WTC11 (cell line): ENCODE data around the gene RRP8. TPM values are rescaled to one million over a fixed set of nuclear protein-coding genes. Genes with fewer than 3 reads are reported as not detected.

ENCODE experiments used
- ATAC-seq: fragments of 200-7000 bp; cut with Tn5 transposase; 2 replicates; pipeline ENCODE4 v1.10.0; 2021; ENCODE audit warnings: mild to moderate bottlenecking, moderate library complexity
- CTCF ChIA-PET: fragments of 300-600 bp; sonication (Branson Sonifier 250); formaldehyde crosslinking; loops from one replicate; lab custom pipeline; 2021; ENCODE audit warnings: antibody characterized with exemption; lab: Charles Lee
- POLR2A ChIA-PET: fragments of 350-600 bp; sonication (Branson Sonifier 250); formaldehyde crosslinking; loops from one replicate; lab custom pipeline; 2021; ENCODE audit warnings: antibody characterized with exemption; lab: Charles Lee
- DNase-seq: peaks from one replicate; pipeline ENCODE4 v3.0.0; 2021; ENCODE audit warnings: low spot score
- H3K27ac Mint-ChIP-seq: 2 replicates; pipeline ENCODE4 v1.8.0; 2021; ENCODE audit warnings: mixed read lengths
- H3K27me3 Mint-ChIP-seq: 2 replicates; pipeline ENCODE4 v1.8.0; 2021; ENCODE audit warnings: low read depth, mild to moderate bottlenecking, moderate library complexity, mixed read lengths
- H3K36me3 Mint-ChIP-seq: 2 replicates; pipeline ENCODE4 v1.8.0; 2021; ENCODE audit warnings: mixed read lengths
- H3K4me1 Mint-ChIP-seq: 2 replicates; pipeline ENCODE4 v1.8.0; 2022; ENCODE audit warnings: mixed read lengths
- H3K4me3 Mint-ChIP-seq: 2 replicates; pipeline ENCODE4 v1.8.0; 2021; ENCODE audit warnings: mild to moderate bottlenecking, moderate library complexity, mixed read lengths
- H3K9me3 Mint-ChIP-seq: 2 replicates; pipeline ENCODE4 v1.8.0; 2021; ENCODE audit warnings: mixed read lengths
- ATF1 ChIP-seq: sonication (generic); formaldehyde crosslinking; IDR thresholded peaks from 2 replicates; pipeline ENCODE4 v1.8.1; 2023; ENCODE audit warnings: mild to moderate bottlenecking, moderate library complexity, missing genetic modification reagents
- EMX1 ChIP-seq: fragments of 250-450 bp; sonication (Bioruptor Pico); IDR thresholded peaks from 2 replicates; pipeline ENCODE4 v1.8.0; 2021; ENCODE audit warnings: mild to moderate bottlenecking
- ESRRA ChIP-seq: sonication (generic); formaldehyde crosslinking; IDR thresholded peaks from 2 replicates; pipeline ENCODE4 v1.8.1; 2022; ENCODE audit warnings: mild to moderate bottlenecking, missing genetic modification reagents, borderline replicate concordance
- GTF2I ChIP-seq: fragments of 250-450 bp; sonication (Bioruptor Pico); conservative IDR thresholded peaks from 2 replicates; pipeline ENCODE4 v1.4.0; 2021; ENCODE audit warnings: mild to moderate bottlenecking
- JAZF1 ChIP-seq: fragments of 250-450 bp; sonication (Bioruptor Pico); IDR thresholded peaks from 2 replicates; pipeline ENCODE4 v1.9.0; 2021; ENCODE audit warnings: moderate library complexity, mild to moderate bottlenecking, inconsistent platforms
- JUN ChIP-seq: sonication (generic); formaldehyde crosslinking; IDR thresholded peaks from 2 replicates; pipeline ENCODE4 v1.8.0; 2023; ENCODE audit warnings: mild to moderate bottlenecking, missing genetic modification reagents
- MYBL2 ChIP-seq: sonication (generic); formaldehyde crosslinking; IDR thresholded peaks from 2 replicates; pipeline ENCODE4 v1.8.1; 2023; ENCODE audit warnings: mild to moderate bottlenecking, moderate library complexity, missing genetic modification reagents
- NFE2L1 ChIP-seq: sonication (generic); formaldehyde crosslinking; IDR thresholded peaks from 2 replicates; pipeline ENCODE4 v1.8.1; 2023; ENCODE audit warnings: missing genetic modification reagents
- PRRX2 ChIP-seq: fragments of 250-450 bp; sonication (Bioruptor Pico); IDR thresholded peaks from 2 replicates; pipeline ENCODE4 v1.8.0; 2021; ENCODE audit warnings: mild to moderate bottlenecking
- SOX15 ChIP-seq: fragments of 250-450 bp; sonication (Bioruptor Pico); IDR thresholded peaks from 2 replicates; pipeline ENCODE4 v1.9.0; 2021; ENCODE audit warnings: mild to moderate bottlenecking
- SP1 ChIP-seq: sonication (generic); formaldehyde crosslinking; conservative IDR thresholded peaks from 2 replicates; pipeline ENCODE4 v1.8.1; 2022; ENCODE audit warnings: missing genetic modification reagents
- ZNF121 ChIP-seq: sonication (generic); formaldehyde crosslinking; IDR thresholded peaks from 2 replicates; pipeline ENCODE4 v1.8.0; 2023; ENCODE audit warnings: missing genetic modification reagents
- total RNA-seq: library from RNA; stranded (reverse); gene quantifications from 3 replicates; pipeline ENCODE4 v1.2.3, GENCODE V29; 2021
- TF ChIP-seq, protein P1 (sequence below): sonication (generic); formaldehyde crosslinking; IDR thresholded peaks from 2 replicates; pipeline ENCODE4 v1.8.0; 2022; ENCODE audit warnings: missing genetic modification reagents
- TF ChIP-seq, protein P2 (sequence below): sonication (generic); formaldehyde crosslinking; IDR thresholded peaks from 2 replicates; pipeline ENCODE4 v1.8.1; 2023; ENCODE audit warnings: mild to moderate bottlenecking, missing genetic modification reagents, moderate library complexity
- TF ChIP-seq, protein P3 (sequence below): fragments of 250-450 bp; sonication (Bioruptor Pico); IDR thresholded peaks from 2 replicates; pipeline ENCODE4 v2.1.2; 2022; ENCODE audit warnings: mild to moderate bottlenecking, moderate library complexity
- TF ChIP-seq, protein P4 (sequence below): fragments of 250-450 bp; sonication (Bioruptor Pico); IDR thresholded peaks from 2 replicates; pipeline ENCODE4 v1.9.0; 2021; ENCODE audit warnings: moderate library complexity, mild to moderate bottlenecking, inconsistent platforms, borderline replicate concordance
- TF ChIP-seq, protein P5 (sequence below): fragments of 200-600 bp; IDR thresholded peaks from 2 replicates; pipeline ENCODE4 v1.8.0; 2022; ENCODE audit warnings: antibody characterized with exemption
- TF ChIP-seq, protein P6 (sequence below): fragments of 250-450 bp; sonication (Bioruptor Pico); IDR thresholded peaks from 2 replicates; pipeline ENCODE4 v1.9.0; 2021; ENCODE audit warnings: mild to moderate bottlenecking
- TF ChIP-seq, protein P7 (sequence below): fragments of 250-450 bp; sonication (Bioruptor Pico); IDR thresholded peaks from 2 replicates; pipeline ENCODE4 v1.8.0; 2021; ENCODE audit warnings: mild to moderate bottlenecking
- TF ChIP-seq, protein P8 (sequence below): sonication (generic); formaldehyde crosslinking; IDR thresholded peaks from 2 replicates; pipeline ENCODE4 v1.8.1; 2022; ENCODE audit warnings: mild to moderate bottlenecking, missing genetic modification reagents, moderate library complexity, borderline replicate concordance
- TF ChIP-seq, protein P9 (sequence below): sonication (generic); formaldehyde crosslinking; IDR thresholded peaks from 2 replicates; pipeline ENCODE4 v1.8.1; 2023; ENCODE audit warnings: mild to moderate bottlenecking, moderate library complexity, missing genetic modification reagents

RRP8 gene
- total RNA-seq, 1 experiment from 2014 or later, result 15.0 TPM

DNA sequence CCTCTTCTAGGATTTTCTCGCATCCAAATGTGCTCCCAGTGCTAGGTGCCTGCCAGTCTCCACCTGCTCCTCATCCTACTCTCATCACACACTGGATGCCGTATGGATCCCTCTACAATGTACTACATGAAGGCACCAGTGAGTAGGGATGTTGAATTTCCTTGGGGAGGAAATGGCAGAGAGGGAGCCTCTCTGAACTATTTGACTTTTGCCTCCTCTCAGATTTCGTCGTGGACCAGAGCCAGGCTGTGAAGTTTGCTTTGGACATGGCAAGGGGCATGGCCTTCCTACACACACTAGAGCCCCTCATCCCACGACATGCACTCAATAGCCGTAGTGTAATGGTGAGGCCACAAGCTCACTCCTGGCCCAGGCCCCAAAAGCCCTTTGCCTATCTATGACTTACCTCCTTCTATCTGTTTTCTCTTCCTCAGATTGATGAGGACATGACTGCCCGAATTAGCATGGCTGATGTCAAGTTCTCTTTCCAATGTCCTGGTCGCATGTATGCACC, 6.1 kb upstream of the RRP8 start (continued):
- TF ChIP-seq, protein P1, sequence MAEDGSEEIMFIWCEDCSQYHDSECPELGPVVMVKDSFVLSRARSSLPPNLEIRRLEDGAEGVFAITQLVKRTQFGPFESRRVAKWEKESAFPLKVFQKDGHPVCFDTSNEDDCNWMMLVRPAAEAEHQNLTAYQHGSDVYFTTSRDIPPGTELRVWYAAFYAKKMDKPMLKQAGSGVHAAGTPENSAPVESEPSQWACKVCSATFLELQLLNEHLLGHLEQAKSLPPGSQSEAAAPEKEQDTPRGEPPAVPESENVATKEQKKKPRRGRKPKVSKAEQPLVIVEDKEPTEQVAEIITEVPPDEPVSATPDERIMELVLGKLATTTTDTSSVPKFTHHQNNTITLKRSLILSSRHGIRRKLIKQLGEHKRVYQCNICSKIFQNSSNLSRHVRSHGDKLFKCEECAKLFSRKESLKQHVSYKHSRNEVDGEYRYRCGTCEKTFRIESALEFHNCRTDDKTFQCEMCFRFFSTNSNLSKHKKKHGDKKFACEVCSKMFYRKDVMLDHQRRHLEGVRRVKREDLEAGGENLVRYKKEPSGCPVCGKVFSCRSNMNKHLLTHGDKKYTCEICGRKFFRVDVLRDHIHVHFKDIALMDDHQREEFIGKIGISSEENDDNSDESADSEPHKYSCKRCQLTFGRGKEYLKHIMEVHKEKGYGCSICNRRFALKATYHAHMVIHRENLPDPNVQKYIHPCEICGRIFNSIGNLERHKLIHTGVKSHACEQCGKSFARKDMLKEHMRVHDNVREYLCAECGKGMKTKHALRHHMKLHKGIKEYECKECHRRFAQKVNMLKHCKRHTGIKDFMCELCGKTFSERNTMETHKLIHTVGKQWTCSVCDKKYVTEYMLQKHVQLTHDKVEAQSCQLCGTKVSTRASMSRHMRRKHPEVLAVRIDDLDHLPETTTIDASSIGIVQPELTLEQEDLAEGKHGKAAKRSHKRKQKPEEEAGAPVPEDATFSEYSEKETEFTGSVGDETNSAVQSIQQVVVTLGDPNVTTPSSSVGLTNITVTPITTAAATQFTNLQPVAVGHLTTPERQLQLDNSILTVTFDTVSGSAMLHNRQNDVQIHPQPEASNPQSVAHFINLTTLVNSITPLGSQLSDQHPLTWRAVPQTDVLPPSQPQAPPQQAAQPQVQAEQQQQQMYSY (CRISPR knock-in tag), result no peak
- TF ChIP-seq, protein P2, sequence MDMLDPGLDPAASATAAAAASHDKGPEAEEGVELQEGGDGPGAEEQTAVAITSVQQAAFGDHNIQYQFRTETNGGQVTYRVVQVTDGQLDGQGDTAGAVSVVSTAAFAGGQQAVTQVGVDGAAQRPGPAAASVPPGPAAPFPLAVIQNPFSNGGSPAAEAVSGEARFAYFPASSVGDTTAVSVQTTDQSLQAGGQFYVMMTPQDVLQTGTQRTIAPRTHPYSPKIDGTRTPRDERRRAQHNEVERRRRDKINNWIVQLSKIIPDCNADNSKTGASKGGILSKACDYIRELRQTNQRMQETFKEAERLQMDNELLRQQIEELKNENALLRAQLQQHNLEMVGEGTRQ (CRISPR knock-in tag), result no peak
- TF ChIP-seq, protein P3, sequence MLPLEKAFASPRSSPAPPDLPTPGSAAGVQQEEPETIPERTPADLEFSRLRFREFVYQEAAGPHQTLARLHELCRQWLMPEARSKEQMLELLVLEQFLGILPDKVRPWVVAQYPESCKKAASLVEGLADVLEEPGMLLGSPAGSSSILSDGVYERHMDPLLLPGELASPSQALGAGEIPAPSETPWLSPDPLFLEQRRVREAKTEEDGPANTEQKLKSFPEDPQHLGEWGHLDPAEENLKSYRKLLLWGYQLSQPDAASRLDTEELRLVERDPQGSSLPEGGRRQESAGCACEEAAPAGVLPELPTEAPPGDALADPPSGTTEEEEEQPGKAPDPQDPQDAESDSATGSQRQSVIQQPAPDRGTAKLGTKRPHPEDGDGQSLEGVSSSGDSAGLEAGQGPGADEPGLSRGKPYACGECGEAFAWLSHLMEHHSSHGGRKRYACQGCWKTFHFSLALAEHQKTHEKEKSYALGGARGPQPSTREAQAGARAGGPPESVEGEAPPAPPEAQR, result no peak
- TF ChIP-seq EMX1 (no peak), MYBL2 (CRISPR knock-in tag) (no peak), PRRX2 (CRISPR knock-in tag) (no peak)
- TF ChIP-seq, protein P4, sequence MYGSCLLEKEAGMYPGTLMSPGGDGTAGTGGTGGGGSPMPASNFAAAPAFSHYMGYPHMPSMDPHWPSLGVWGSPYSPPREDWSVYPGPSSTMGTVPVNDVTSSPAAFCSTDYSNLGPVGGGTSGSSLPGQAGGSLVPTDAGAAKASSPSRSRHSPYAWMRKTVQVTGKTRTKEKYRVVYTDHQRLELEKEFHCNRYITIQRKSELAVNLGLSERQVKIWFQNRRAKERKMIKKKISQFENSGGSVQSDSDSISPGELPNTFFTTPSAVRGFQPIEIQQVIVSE (CRISPR knock-in tag), result no peak
- TF ChIP-seq, protein P5, sequence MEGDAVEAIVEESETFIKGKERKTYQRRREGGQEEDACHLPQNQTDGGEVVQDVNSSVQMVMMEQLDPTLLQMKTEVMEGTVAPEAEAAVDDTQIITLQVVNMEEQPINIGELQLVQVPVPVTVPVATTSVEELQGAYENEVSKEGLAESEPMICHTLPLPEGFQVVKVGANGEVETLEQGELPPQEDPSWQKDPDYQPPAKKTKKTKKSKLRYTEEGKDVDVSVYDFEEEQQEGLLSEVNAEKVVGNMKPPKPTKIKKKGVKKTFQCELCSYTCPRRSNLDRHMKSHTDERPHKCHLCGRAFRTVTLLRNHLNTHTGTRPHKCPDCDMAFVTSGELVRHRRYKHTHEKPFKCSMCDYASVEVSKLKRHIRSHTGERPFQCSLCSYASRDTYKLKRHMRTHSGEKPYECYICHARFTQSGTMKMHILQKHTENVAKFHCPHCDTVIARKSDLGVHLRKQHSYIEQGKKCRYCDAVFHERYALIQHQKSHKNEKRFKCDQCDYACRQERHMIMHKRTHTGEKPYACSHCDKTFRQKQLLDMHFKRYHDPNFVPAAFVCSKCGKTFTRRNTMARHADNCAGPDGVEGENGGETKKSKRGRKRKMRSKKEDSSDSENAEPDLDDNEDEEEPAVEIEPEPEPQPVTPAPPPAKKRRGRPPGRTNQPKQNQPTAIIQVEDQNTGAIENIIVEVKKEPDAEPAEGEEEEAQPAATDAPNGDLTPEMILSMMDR, result no peak

DNA sequence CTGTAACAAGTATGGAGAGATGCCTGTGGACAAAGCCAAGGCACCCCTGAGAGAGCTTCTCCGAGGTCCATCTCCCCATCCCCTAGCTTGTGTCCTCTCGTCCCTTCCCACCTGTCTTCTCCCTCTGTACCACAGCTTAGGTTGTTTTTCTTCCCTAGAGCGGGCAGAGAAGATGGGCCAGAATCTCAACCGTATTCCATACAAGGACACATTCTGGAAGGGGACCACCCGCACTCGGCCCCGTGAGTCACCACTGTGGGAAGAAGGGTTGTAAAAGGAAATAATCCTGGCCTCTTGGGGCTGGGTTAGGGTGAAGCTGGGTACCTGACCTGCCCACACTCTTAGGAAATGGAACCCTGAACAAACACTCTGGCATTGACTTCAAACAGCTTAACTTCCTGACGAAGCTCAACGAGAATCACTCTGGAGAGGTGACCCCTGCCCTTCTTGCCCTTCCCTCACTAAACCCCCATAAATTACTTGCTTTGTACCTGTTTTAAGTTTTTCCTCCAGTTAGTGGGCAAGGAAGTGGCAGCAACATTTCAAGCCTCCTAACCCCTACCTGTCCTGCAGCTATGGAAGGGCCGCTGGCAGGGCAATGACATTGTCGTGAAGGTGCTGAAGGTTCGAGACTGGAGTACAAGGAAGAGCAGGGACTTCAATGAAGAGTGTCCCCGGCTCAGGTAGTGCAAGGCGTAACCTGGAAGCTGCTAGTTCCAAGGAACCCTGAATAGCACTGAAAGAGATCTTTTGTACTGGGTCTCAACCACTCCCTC, 5.5 kb upstream of the RRP8 start:
- Mint-ChIP-seq H3K36me3 (peaks cover 36% of the 10 kb centered on the region), H3K9me3 (no peaks in the 10 kb centered on the region), H3K27me3 (no peaks in the 10 kb centered on the region), H3K27ac (peak overlapping the region; percentile 33; the same call in 1 of the 2 replicates), H3K4me3 (no peak overlapping the region), H3K4me1 (peaks cover 20% of the 10 kb centered on the region)
- POLR2A ChIA-PET, result interaction anchor here (0.6 to 2.9 kb wide), 2 partner anchors 74 to 162 kb away, joined by 11 read pairs; partner anchors contain the start of gene MRPL17
- DNase-seq (no peak), ATAC-seq (no peak)
- CTCF ChIA-PET, result interaction anchor here (0.9 kb wide), 1 partner anchor 74 kb away, joined by 3 read pairs; the partner anchor contains the start of gene MRPL17
- TF ChIP-seq, protein P6, sequence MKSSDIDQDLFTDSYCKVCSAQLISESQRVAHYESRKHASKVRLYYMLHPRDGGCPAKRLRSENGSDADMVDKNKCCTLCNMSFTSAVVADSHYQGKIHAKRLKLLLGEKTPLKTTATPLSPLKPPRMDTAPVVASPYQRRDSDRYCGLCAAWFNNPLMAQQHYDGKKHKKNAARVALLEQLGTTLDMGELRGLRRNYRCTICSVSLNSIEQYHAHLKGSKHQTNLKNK (CRISPR knock-in tag), result no peak
- TF ChIP-seq ESRRA (CRISPR knock-in tag), result no peak
- TF ChIP-seq JUN (CRISPR knock-in tag), result no peak
- no peak for TF ChIP-seq GTF2I (CRISPR knock-in tag)
- TF ChIP-seq, protein P7, sequence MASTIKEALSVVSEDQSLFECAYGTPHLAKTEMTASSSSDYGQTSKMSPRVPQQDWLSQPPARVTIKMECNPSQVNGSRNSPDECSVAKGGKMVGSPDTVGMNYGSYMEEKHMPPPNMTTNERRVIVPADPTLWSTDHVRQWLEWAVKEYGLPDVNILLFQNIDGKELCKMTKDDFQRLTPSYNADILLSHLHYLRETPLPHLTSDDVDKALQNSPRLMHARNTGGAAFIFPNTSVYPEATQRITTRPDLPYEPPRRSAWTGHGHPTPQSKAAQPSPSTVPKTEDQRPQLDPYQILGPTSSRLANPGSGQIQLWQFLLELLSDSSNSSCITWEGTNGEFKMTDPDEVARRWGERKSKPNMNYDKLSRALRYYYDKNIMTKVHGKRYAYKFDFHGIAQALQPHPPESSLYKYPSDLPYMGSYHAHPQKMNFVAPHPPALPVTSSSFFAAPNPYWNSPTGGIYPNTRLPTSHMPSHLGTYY (CRISPR knock-in tag), result no peak
- no peak for TF ChIP-seq SP1 (CRISPR knock-in tag)
- TF ChIP-seq JAZF1 (CRISPR knock-in tag), result no peak
- no peak for TF ChIP-seq ATF1 (CRISPR knock-in tag)
- TF ChIP-seq, protein P2 (CRISPR knock-in tag), result no peak
- no peak for TF ChIP-seq ZNF121
- TF ChIP-seq, protein P8, sequence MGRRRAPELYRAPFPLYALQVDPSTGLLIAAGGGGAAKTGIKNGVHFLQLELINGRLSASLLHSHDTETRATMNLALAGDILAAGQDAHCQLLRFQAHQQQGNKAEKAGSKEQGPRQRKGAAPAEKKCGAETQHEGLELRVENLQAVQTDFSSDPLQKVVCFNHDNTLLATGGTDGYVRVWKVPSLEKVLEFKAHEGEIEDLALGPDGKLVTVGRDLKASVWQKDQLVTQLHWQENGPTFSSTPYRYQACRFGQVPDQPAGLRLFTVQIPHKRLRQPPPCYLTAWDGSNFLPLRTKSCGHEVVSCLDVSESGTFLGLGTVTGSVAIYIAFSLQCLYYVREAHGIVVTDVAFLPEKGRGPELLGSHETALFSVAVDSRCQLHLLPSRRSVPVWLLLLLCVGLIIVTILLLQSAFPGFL (CRISPR knock-in tag), result no peak
- no peak for TF ChIP-seq NFE2L1 (CRISPR knock-in tag)
- TF ChIP-seq, protein P9, sequence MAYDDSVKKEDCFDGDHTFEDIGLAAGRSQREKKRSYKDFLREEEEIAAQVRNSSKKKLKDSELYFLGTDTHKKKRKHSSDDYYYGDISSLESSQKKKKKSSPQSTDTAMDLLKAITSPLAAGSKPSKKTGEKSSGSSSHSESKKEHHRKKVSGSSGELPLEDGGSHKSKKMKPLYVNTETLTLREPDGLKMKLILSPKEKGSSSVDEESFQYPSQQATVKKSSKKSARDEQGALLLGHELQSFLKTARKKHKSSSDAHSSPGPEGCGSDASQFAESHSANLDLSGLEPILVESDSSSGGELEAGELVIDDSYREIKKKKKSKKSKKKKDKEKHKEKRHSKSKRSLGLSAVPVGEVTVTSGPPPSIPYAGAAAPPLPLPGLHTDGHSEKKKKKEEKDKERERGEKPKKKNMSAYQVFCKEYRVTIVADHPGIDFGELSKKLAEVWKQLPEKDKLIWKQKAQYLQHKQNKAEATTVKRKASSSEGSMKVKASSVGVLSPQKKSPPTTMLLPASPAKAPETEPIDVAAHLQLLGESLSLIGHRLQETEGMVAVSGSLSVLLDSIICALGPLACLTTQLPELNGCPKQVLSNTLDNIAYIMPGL (CRISPR knock-in tag), result no peak
- no peak for TF ChIP-seq SOX15 (CRISPR knock-in tag)
